ENCODE data around the gene VAV2. TPM values are rescaled to one million over a fixed set of nuclear protein-coding genes. Genes with fewer than 3 reads are reported as not detected.

The VAV2 gene
- total RNA-seq, 1 donor from 2014 or later: 34.6 TPM

DNA sequence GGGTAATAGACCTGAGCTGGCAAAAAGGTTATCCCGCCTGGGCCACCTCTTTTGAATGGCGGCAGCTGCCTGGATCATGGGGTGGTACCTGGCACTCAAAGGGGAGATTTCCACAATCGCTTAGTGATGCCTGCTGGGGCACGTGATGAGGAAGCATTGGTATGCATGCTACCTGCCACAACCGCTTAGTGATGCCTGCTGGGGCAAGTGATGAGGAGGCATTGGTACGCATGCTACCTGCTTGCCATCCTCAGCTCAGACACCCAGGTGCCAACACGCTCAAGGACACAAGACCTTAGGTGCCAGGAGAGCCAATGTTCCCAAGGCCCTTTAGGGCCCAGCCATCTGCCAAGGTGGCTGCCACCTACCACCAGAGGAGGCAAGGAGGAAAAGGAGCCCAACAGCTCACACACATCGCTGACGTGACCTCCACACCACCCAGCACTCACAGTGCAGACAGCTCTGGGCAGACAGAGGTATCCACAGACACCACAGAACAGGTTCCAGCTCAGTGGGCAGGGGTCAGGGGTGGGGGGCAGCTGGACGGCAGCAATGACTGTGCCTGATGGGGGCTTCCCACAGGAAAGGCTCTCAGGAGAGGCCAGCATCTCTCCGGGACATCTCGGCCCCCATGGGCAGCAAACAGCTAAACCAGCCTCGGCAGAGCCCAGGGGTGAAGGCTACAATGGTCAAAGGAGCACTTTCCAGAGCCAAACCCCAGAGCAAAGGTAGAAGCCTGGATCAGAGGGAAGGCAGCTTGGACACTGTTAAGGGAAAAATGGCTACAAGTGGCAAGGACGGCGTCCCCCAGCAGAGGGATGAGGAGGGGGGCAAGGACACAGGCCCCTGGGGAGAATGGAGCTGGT is 210.9 kb downstream of the VAV2 start:
- TF ChIP-seq, protein P1, sequence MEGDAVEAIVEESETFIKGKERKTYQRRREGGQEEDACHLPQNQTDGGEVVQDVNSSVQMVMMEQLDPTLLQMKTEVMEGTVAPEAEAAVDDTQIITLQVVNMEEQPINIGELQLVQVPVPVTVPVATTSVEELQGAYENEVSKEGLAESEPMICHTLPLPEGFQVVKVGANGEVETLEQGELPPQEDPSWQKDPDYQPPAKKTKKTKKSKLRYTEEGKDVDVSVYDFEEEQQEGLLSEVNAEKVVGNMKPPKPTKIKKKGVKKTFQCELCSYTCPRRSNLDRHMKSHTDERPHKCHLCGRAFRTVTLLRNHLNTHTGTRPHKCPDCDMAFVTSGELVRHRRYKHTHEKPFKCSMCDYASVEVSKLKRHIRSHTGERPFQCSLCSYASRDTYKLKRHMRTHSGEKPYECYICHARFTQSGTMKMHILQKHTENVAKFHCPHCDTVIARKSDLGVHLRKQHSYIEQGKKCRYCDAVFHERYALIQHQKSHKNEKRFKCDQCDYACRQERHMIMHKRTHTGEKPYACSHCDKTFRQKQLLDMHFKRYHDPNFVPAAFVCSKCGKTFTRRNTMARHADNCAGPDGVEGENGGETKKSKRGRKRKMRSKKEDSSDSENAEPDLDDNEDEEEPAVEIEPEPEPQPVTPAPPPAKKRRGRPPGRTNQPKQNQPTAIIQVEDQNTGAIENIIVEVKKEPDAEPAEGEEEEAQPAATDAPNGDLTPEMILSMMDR (IDR thresholded peaks at IDR 0.05): no peak
- no peak overlapping the region for H3K4me3 ChIP-seq
- H3K9me3 ChIP-seq: no peaks in the 10 kb centered on the region
- intact Hi-C loops (cut with DNase I): loop anchor here (5.0 kb wide), 1 partner anchor 216 kb away; no protein-coding TSS in a partner anchor
- H3K36me3 ChIP-seq: peaks cover 27% of the 10 kb centered on the region
- no peaks in the 10 kb centered on the region for H3K27me3 ChIP-seq
- H3K27ac ChIP-seq: no peak overlapping the region
- no peak for DNase-seq
- no peaks in the 10 kb centered on the region for H3K4me1 ChIP-seq
- ATAC-seq: no peak

GRCh38 chr9:133780404-133780945 is 211.6 kb downstream of the VAV2 start:
- H3K4me1 ChIP-seq: no peaks in the 10 kb centered on the region
- no peaks in the 10 kb centered on the region for H3K27me3 ChIP-seq
- TF ChIP-seq, protein P1 (IDR thresholded peaks at IDR 0.05): no peak
- peaks cover 25% of the 10 kb centered on the region for H3K36me3 ChIP-seq
- DNase-seq (no peak), ATAC-seq (no peak)
- H3K27ac ChIP-seq: no peak overlapping the region
- H3K4me3 ChIP-seq: no peak overlapping the region
- intact Hi-C loops (cut with DNase I): loop anchor here (5.0 kb wide), 1 partner anchor 217 kb away; no protein-coding TSS in a partner anchor
- H3K9me3 ChIP-seq: no peaks in the 10 kb centered on the region

GRCh38 chr9:133779516-133780403 is 212.4 kb downstream of the VAV2 start:
- no peaks in the 10 kb centered on the region for H3K9me3 ChIP-seq

GRCh38 chr9:133779081-133779480 is 213.0 kb downstream of the VAV2 start:
- intact Hi-C loops (cut with DNase I): no loop called here
- Histone ChIP-seq H3K27ac (no peak overlapping the region), H3K4me3 (no peak overlapping the region), H3K9me3 (no peaks in the 10 kb centered on the region), H3K27me3 (no peaks in the 10 kb centered on the region), H3K4me1 (no peaks in the 10 kb centered on the region), H3K36me3 (peaks cover 30% of the 10 kb centered on the region)
- TF ChIP-seq, protein P1 (IDR thresholded peaks at IDR 0.05): no peak
- ATAC-seq: no peak
- DNase-seq: no peak

More at GRCh38 chr9:133779516-133780403, 212.4 kb downstream of the VAV2 start:
- no peak for DNase-seq
- H3K27ac ChIP-seq: no peak overlapping the region
- H3K27me3 ChIP-seq: no peaks in the 10 kb centered on the region
- intact Hi-C loops (cut with DNase I): loop anchor here (5.0 kb wide), 1 partner anchor 218 kb away; no protein-coding TSS in a partner anchor
- TF ChIP-seq, protein P1 (IDR thresholded peaks at IDR 0.05): no peak
- ATAC-seq: no peak
- no peak overlapping the region for H3K4me3 ChIP-seq
- H3K4me1 ChIP-seq: no peaks in the 10 kb centered on the region
- peaks cover 25% of the 10 kb centered on the region for H3K36me3 ChIP-seq

DNA sequence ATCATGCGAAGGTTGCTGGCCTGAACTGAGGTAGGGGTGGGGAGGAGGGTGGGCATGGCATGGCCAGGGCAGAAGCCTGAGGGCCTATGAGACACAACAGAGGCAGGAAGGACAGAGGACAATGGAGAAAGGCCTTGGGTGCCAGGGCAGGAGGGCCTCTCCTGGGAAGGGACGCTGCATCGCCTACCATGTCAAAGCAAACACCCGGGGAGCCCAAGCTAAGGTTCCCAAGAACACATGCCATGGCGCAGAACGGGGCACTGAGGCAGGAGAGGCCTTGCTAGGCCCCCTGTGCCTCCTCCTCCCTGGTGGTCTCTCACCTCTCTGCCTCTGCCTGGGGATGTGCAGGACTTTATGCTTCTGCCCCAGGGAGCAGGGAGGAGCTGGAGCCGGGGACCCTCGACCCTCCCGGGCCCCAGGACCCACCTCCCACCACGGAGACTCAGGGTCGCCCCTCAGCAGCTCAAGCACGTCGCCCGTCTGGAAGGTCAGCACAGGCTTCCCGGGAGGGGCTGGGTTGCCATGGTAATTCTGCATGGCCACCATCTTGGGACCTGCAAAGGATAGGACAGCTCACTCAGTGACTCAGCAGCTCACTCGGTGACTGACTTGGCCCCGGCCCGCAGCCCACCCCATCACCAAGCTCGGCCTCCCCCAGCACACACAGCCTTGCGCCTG is 213.6 kb downstream of the VAV2 start:
- Histone ChIP-seq H3K27me3 (no peaks in the 10 kb centered on the region), H3K36me3 (peaks cover 36% of the 10 kb centered on the region), H3K27ac (no peak overlapping the region), H3K9me3 (no peaks in the 10 kb centered on the region), H3K4me1 (no peaks in the 10 kb centered on the region), H3K4me3 (no peak overlapping the region)
- TF ChIP-seq, protein P1 (IDR thresholded peaks at IDR 0.05): no peak
- ATAC-seq (no peak), DNase-seq (no peak)
- intact Hi-C loops (cut with DNase I): no loop called here
